K562 (cell line): ENCODE data around the gene AMOT. TPM values are rescaled to one million over a fixed set of nuclear protein-coding genes. Genes with fewer than 3 reads are reported as not detected.

Experiments used
- ATAC-seq: fragments of 200-7000 bp; cut with Tn5 transposase; 3 replicates; pipeline ENCODE4 v1.9.1; 2020; ENCODE audit warnings: moderate library complexity
- BruUV-seq: library from RNA; stranded (reverse); fragments of 400-500 nt; replicated peaks from 2 replicates; lab custom pipeline; 2021; lab: Mats Ljungman, UMichigan
- CTCF ChIA-PET: fragments of 300-600 bp; formaldehyde crosslinking; extraction: SDS; loops from one replicate; lab custom pipeline; 2021; ENCODE audit warnings: low intra/inter-chr PET ratio; lab: Yijun Ruan, JAX
- POLR2A ChIA-PET: fragments of 300-600, 350-650 bp; sonication (Branson Sonifier 250); formaldehyde crosslinking; extraction: SDS; loops from one replicate; lab custom pipeline; 2021; ENCODE audit warnings: antibody characterized with exemption, inconsistent platforms; lab: Yijun Ruan, JAX
- DNase-seq, 4 experiments: peaks; one replicate each; pipeline versions ENCODE4 v3.0.0 to v3.0.0-alpha.2; 2011 to 2018; ENCODE audit warnings: low spot score in 3 of 4, mixed read lengths in 3 of 4; ENCODE audit errors: extremely low read depth in 1 of 4
- FAIRE-seq: peaks from 2 replicates; lab custom pipeline; 2011; peaks lifted over from hg19 to GRCh38; lab: Jason Lieb, UNC
- H2AFZ ChIP-seq: 2 replicates; pipeline ENCODE4 v1.6.0; 2011; ENCODE audit warnings: low read depth, low read length, control low read depth, inconsistent platforms
- H3K27ac ChIP-seq: fragments of 200-600 bp; 3 replicates; pipeline ENCODE4 v1.8.0; 2011; ENCODE audit warnings: low read depth, mild to moderate bottlenecking, control low read depth, inconsistent platforms, low read length, moderate library complexity, mixed read lengths; ENCODE audit errors: extremely low read depth
- H3K27me3 ChIP-seq, 2 experiments: fragments of 300-600 bp in 1 of 2; 2 replicates in 1 of 2; 3 replicates in 1 of 2; pipeline versions ENCODE4 v1.6.0 to v1.8.0; 2011; ENCODE audit warnings: inconsistent platforms in 2 of 2, low read length in 2 of 2, mild to moderate bottlenecking in 1 of 2, mixed read lengths in 1 of 2, moderate library complexity in 1 of 2; ENCODE audit not compliant: control insufficient read depth in 2 of 2, insufficient read depth in 2 of 2
- H3K36me3 ChIP-seq: fragments of 300-600 bp; 3 replicates; pipeline ENCODE4 v1.8.0; 2011; ENCODE audit warnings: mild to moderate bottlenecking, low read length, inconsistent platforms; ENCODE audit not compliant: control insufficient read depth, insufficient read depth
- H3K4me1 ChIP-seq, 2 experiments: fragments of 200-600 bp in 1 of 2; replicated peaks in 1 of 2; 2 replicates in 1 of 2; 3 replicates in 1 of 2; pipeline versions ENCODE4 v1.5.1 to v1.8.0; 2011; ENCODE audit warnings: inconsistent platforms in 2 of 2, low read length in 2 of 2, mild to moderate bottlenecking in 1 of 2, mixed read lengths in 1 of 2, moderate library complexity in 1 of 2; ENCODE audit not compliant: control insufficient read depth in 2 of 2, insufficient read depth in 2 of 2
- H3K4me2 ChIP-seq: 2 replicates; pipeline ENCODE4 v1.6.1; 2011; ENCODE audit warnings: low read length, control low read depth, inconsistent platforms, mixed read lengths; ENCODE audit not compliant: insufficient read depth
- H3K4me3 ChIP-seq: fragments of 200-600 bp; sonication (generic), shearing (Covaris generic); 2 replicates; pipeline ENCODE4 v1.5.1; 2016; ENCODE audit warnings: control low read depth, inconsistent platforms
- H3K79me2 ChIP-seq: fragments of 200-600 bp; 3 replicates; pipeline ENCODE4 v1.8.0; 2011; ENCODE audit warnings: low read length, inconsistent platforms; ENCODE audit not compliant: control insufficient read depth, insufficient read depth
- H3K9ac ChIP-seq, 2 experiments: 2 replicates each; pipeline versions ENCODE4 v1.6.0 to v1.6.1; 2011; ENCODE audit warnings: low read depth in 2 of 2, low read length in 2 of 2, control low read depth in 1 of 2, inconsistent platforms in 1 of 2, mild to moderate bottlenecking in 1 of 2, mixed read lengths in 1 of 2; ENCODE audit not compliant: insufficient read depth in 1 of 2
- H3K9me1 ChIP-seq: one replicate; pipeline ENCODE4 v1.6.0; 2011; ENCODE audit warnings: inconsistent platforms, mild to moderate bottlenecking, low read length, moderate library complexity; ENCODE audit not compliant: control insufficient read depth, insufficient read depth
- H3K9me3 ChIP-seq: replicated peaks from 2 replicates; pipeline ENCODE4 v1.5.1; 2011; ENCODE audit warnings: low read depth, low read length, inconsistent platforms; ENCODE audit not compliant: control insufficient read depth, insufficient read depth
- H4K20me1 ChIP-seq: replicated peaks from 2 replicates; pipeline ENCODE4 v1.6.1; 2011; ENCODE audit warnings: low read length, inconsistent platforms, mixed read lengths; ENCODE audit not compliant: control insufficient read depth, insufficient read depth
- CBFB ChIP-seq: sonication (generic); formaldehyde crosslinking; IDR thresholded peaks from 2 replicates; pipeline ENCODE4 v1.4.0; 2020; ENCODE audit warnings: mild to moderate bottlenecking, missing genetic modification reagents
- CCNT2 ChIP-seq: IDR thresholded peaks from 2 replicates; pipeline ENCODE4 v1.6.1; 2011; ENCODE audit warnings: borderline replicate concordance, low read depth, mild to moderate bottlenecking, moderate library complexity, mixed read lengths, low read length; ENCODE audit not compliant: insufficient read length; ENCODE audit errors: extremely low read depth
- FIP1L1 ChIP-seq: fragments of 200-400 bp; formaldehyde crosslinking; IDR thresholded peaks from 2 replicates; pipeline ENCODE4 v1.6.1; 2018; ENCODE audit warnings: mild to moderate bottlenecking, low read depth, low read length; ENCODE audit not compliant: poor library complexity, severe bottlenecking
- HOXB6 ChIP-seq: fragments of 250-450 bp; sonication (Bioruptor Pico); IDR thresholded peaks from 2 replicates; pipeline ENCODE4 v1.5.1; 2022; ENCODE audit warnings: mild to moderate bottlenecking, borderline replicate concordance
- POLR2AphosphoS5 ChIP-seq: IDR thresholded peaks from 2 replicates; pipeline ENCODE4 v1.6.1; 2011; ENCODE audit warnings: mild to moderate bottlenecking, low read depth, low read length, moderate library complexity; ENCODE audit not compliant: control insufficient read depth, insufficient read depth
- RREB1 ChIP-seq: fragments of 250-450 bp; sonication (Bioruptor Pico); IDR thresholded peaks from 2 replicates; pipeline ENCODE4 v1.4.0; 2020
- SNRNP70 ChIP-seq: fragments of 200-400 bp; formaldehyde crosslinking; optimal IDR thresholded peaks from 2 replicates; pipeline ENCODE3; 2017; ENCODE audit warnings: low read depth, low read length
- SOX6 ChIP-seq: fragments of 450-650 bp; IDR thresholded peaks from 2 replicates; pipeline ENCODE4 v1.6.1; 2014; ENCODE audit warnings: mild to moderate bottlenecking
- U2AF2 ChIP-seq: fragments of 200-400 bp; formaldehyde crosslinking; optimal IDR thresholded peaks from 2 replicates; pipeline ENCODE3; 2017; ENCODE audit warnings: low read depth, mild to moderate bottlenecking, low read length
- WGBS: fragments of 100-300 bp; shearing (Covaris generic); methylation state at CpG from one replicate; pipeline ENCODE4 v1.1.6; 2016; ENCODE audit warnings: low coverage, mixed read lengths; ENCODE audit not compliant: insufficient coverage; ENCODE audit errors: missing lambda C conversion rate; 5-methylcytosine and 5-hydroxymethylcytosine counted together
- in situ Hi-C: fragments of 300-500 bp; cut with MboI; formaldehyde crosslinking; loops from 4 replicates; pipeline ENCODE4 v1.15.0; 2018; ENCODE audit warnings: inconsistent platforms, mixed read lengths
- intact Hi-C: fragments of 100-400 bp; cut with micrococcal nuclease; formaldehyde crosslinking; loops from 2 replicates; pipeline ENCODE4 v1.14.2; 2022
- polyA plus RNA-seq, 8 experiments: library from polyadenylated mRNA; depleted of rRNA in 4 of 8; stranded (reverse) in 5 of 8; unstranded in 3 of 8; fragments of >200 nt; fragmentation: Nextera tagmentation in 2 of 8; fragmentation: Illumina TruSeq in 1 of 8; extraction: Ambion mirVana in 2 of 8; extraction: Trizol in 1 of 8; gene quantifications; 2 replicates each; pipeline versions ENCODE4 v1.2.1 to v1.2.3, GENCODE V29; 2011 to 2014; ENCODE audit warnings: inconsistent platforms in 1 of 8, missing spikeins in 1 of 8
- total RNA-seq, 7 experiments: library from RNA; depleted of rRNA in 6 of 7; stranded (reverse); fragments of >200 nt in 6 of 7; fragmentation: Illumina TruSeq in 2 of 7; extraction: Trizol in 2 of 7; gene quantifications; 2 replicates each; pipeline versions ENCODE4 v1.2.1 to v1.2.3, GENCODE V29; 2011 to 2021; ENCODE audit warnings: low replicate concordance in 1 of 7
- TF ChIP-seq, protein P1 (sequence below): fragments of 450-650 bp; IDR thresholded peaks from 2 replicates; pipeline ENCODE4 v1.6.1; 2016; ENCODE audit warnings: antibody characterized with exemption
- TF ChIP-seq, protein P2 (sequence below): sonication (generic); formaldehyde crosslinking; IDR thresholded peaks from 2 replicates; pipeline ENCODE4 v1.9.0; 2022; ENCODE audit warnings: mild to moderate bottlenecking, missing genetic modification reagents

AMOT gene
- total and polyA plus RNA-seq, 9 of the 15 experiments (the other 6 are each of a cell fraction or from before 2014, with no cell fraction given) = 0.04 TPM; not detected in 8

GRCh38 chrX:112746812-112747595 lies 93.6 kb downstream of the AMOT start (continued):
- TF ChIP-seq, protein P1, sequence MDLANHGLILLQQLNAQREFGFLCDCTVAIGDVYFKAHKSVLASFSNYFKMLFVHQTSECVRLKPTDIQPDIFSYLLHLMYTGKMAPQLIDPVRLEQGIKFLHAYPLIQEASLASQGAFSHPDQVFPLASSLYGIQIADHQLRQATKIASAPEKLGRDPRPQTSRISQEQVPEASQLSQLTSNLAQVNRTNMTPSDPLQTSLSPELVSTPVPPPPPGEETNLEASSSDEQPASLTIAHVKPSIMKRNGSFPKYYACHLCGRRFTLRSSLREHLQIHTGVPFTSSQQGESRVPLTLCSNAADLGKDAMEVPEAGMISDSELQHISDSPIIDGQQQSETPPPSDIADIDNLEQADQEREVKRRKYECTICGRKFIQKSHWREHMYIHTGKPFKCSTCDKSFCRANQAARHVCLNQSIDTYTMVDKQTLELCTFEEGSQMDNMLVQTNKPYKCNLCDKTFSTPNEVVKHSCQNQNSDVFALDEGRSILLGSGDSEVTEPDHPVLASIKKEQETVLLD = no peak
- TF ChIP-seq, all 486 proteins: peak for 0

DNA sequence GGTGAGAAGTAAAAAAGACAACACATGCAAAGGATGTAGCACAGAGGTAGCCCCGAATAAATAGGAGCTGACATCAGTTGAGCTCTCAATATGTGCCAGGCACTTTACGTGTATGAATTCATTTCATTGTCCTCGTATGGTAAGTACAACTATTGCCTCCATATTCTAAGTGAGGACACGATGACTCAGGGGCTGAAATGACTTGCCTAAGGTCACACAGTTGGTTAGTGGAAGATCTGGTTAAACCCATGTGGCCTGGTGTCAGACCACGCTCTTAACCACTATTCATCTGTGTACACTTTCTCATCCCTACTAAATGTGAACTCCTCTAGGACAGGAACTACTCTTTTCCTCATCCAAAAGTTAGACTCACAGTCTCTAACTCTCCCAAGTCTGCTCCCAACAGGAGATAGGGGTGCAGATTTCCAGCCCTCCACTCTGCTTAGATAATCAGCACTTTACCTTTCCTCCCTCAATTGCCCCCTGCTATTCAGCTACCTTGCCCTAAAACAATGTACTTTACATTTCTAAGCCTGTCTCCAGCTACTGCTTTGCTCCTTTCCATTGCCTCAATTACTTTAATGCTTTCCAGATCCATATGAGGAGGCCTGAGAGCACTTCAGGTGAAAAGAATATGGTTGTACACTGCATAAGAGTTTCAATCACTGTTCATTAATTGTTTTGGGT lies 102.1 kb downstream of the AMOT start:
- H3K9ac ChIP-seq = no peak overlapping the region
- H3K79me2 ChIP-seq = no peaks in the 10 kb centered on the region
- DNase-seq (no peak), ATAC-seq (no peak), FAIRE-seq (no peak)
- in situ Hi-C loops = no loop called here
- H4K20me1 ChIP-seq = no peaks in the 10 kb centered on the region
- BruUV-seq = no TSS peak
- no peaks in the 10 kb centered on the region for H3K9me3 ChIP-seq
- no peak overlapping the region for H3K4me3 ChIP-seq
- WGBS = 0% methylated on average over 5 of the region's 5 CpGs
- H2AFZ ChIP-seq = no peak overlapping the region
- no peak overlapping the region for H3K4me2 ChIP-seq
- ChIA-PET CTCF (no interaction called here), POLR2A (no interaction called here)
- no peaks in the 10 kb centered on the region for H3K4me1 ChIP-seq
- no peaks in the 10 kb centered on the region for H3K36me3 ChIP-seq
- no peaks in the 10 kb centered on the region for H3K27me3 ChIP-seq
- no peaks in the 10 kb centered on the region for H3K9me1 ChIP-seq
- intact Hi-C loops = no loop called here
- H3K27ac ChIP-seq = no peak overlapping the region
- TF ChIP-seq HOXB6 (CRISPR knock-in tag) = no peak
- TF ChIP-seq POLR2AphosphoS5 = no peak
- TF ChIP-seq, protein P2, sequence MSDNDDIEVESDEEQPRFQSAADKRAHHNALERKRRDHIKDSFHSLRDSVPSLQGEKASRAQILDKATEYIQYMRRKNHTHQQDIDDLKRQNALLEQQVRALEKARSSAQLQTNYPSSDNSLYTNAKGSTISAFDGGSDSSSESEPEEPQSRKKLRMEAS (CRISPR knock-in tag) = no peak
- no peak for TF ChIP-seq U2AF2
- TF ChIP-seq FIP1L1 = no peak
- TF ChIP-seq RREB1 (CRISPR knock-in tag) = no peak
- TF ChIP-seq SNRNP70 = no peak
- no peak for TF ChIP-seq SOX6
- TF ChIP-seq CBFB = no peak
- no peak for TF ChIP-seq CCNT2
